Activated CD4-positive, CD25-positive, alpha-beta regulatory T cell treated with anti-CD3 and anti-CD28 coated beads, Interleukin-2, amount 50 U/mL, for 24 hours (primary cell): ENCODE measurements around the gene TNFRSF6B.
A peak's percentile ranks its signal among the peaks of the same experiment; 100 is the strongest.
"Not testable (repeated sequence)": the region's sequence is repeated elsewhere in the genome, so short reads cannot be mapped to it uniquely, and the experiment has no call there.

Experiments
- ATAC-seq, 2 donors: fragments of 150-1000 bp; cut with Tn5 transposase; one replicate each; pipeline ENCODE4 v1.10.0; 2021; ENCODE audit warnings: mild to moderate bottlenecking in 1 of 2, moderate library complexity in 1 of 2

Gene TNFRSF6B

GRCh38 chr20:63696628-63697356, at the start of gene TNFRSF6B:
TNFRSF6B (plus strand) TSS chr20:63696652; CDS start chr20:63696768, 116 bp downstream.
- ATAC-seq = peak; percentile 3 to 10

GRCh38 chr20:63648190-63648589, 48.3 kb upstream of the TNFRSF6B start:
- no peak for ATAC-seq

GRCh38 chr20:63648895-63649589, 47.4 kb upstream of the TNFRSF6B start:
- no peak for ATAC-seq

GRCh38 chr20:63650486-63650885, 46.0 kb upstream of the TNFRSF6B start:
- not testable (repeated sequence) for ATAC-seq

GRCh38 chr20:63651942-63652191, 44.6 kb upstream of the TNFRSF6B start:
- ATAC-seq = no peak

GRCh38 chr20:63652192-63652980, 44.1 kb upstream of the TNFRSF6B start:
- ATAC-seq = peak; percentile 19 to 39

- peak; percentile 37 to 56 for ATAC-seq
These were observed 43.1 kb upstream of the TNFRSF6B start, which contains the start of gene STMN3 for GRCh38 chr20:63653041-63653973. STMN3 (minus strand) TSS chr20:63653424; CDS start chr20:63653345, 79 bp downstream.

- no peak for ATAC-seq
These were observed 42.3 kb upstream of the TNFRSF6B start for GRCh38 chr20:63653974-63654668.

- ATAC-seq = no peak
These were observed 41.2 kb upstream of the TNFRSF6B start for GRCh38 chr20:63655249-63655648.

- no peak for ATAC-seq
These were observed 40.0 kb upstream of the TNFRSF6B start for GRCh38 chr20:63656451-63656850.

- no peak for ATAC-seq
These were observed 39.1 kb upstream of the TNFRSF6B start for GRCh38 chr20:63657260-63657936.

GRCh38 chr20:63657937-63658748, 38.3 kb upstream of the TNFRSF6B start, which contains the start of gene RTEL1:
RTEL1 (plus strand) TSS chr20:63658312; CDS start chr20:63659403, 1,091 bp downstream.
- ATAC-seq = peak; percentile 90 to 91

GRCh38 chr20:63658749-63659187, 37.7 kb upstream of the TNFRSF6B start:
- peak; percentile 2 to 12 for ATAC-seq

- no peak for ATAC-seq
These were observed 37.1 kb upstream of the TNFRSF6B start for GRCh38 chr20:63659370-63659769.

GRCh38 chr20:63660174-63660573, 36.3 kb upstream of the TNFRSF6B start:
- not testable (repeated sequence) for ATAC-seq

GRCh38 chr20:63660622-63661021, 35.8 kb upstream of the TNFRSF6B start:
- no peak for ATAC-seq

- no peak for ATAC-seq
These were observed 35.3 kb upstream of the TNFRSF6B start for GRCh38 chr20:63661108-63661507.

- ATAC-seq = no peak
These were observed 34.3 kb upstream of the TNFRSF6B start for GRCh38 chr20:63661959-63662812.

GRCh38 chr20:63662813-63663189, 33.7 kb upstream of the TNFRSF6B start:
- ATAC-seq = no peak
